NB4 (cell line): ENCODE data around the gene ADARB2.

Experiments
- MYC ChIP-seq: IDR thresholded peaks from 2 replicates; pipeline ENCODE4 v1.6.1; 2011; ENCODE audit warnings: low read depth, low read length
- POLR2A ChIP-seq: IDR thresholded peaks from 2 replicates; pipeline ENCODE4 v1.6.1; 2011; ENCODE audit warnings: mild to moderate bottlenecking; ENCODE audit not compliant: insufficient read length; ENCODE audit errors: extremely low read depth
- TF ChIP-seq, protein P1 (sequence below): IDR thresholded peaks from one replicate; pipeline ENCODE4 v1.5.1; 2012; ENCODE audit warnings: low read depth, low read length
- TF ChIP-seq, protein P2 (sequence below): IDR thresholded peaks from 2 replicates; pipeline ENCODE4 v1.6.1; 2011; ENCODE audit warnings: low read depth, low read length

DNA sequence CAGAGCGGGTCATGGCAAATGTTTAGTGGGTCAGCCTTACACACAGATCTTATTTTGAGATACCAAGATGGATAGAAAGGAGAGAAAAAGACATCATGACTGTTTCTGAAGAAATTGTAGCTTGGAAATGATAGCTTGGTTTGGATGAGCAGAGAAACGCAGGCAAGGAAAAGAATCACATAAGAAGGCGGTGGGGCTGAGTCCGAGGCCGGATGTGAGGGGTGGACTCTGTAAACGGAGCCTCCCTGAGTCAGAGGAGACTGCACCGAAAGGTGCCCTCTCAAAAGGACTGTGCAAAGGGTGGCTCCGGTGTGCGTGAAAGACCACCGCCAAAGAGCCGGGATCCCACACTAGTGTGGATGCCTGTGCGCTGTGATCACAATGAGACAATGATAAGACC is 53.7 kb downstream of the ADARB2 start:
- TF ChIP-seq, protein P1, sequence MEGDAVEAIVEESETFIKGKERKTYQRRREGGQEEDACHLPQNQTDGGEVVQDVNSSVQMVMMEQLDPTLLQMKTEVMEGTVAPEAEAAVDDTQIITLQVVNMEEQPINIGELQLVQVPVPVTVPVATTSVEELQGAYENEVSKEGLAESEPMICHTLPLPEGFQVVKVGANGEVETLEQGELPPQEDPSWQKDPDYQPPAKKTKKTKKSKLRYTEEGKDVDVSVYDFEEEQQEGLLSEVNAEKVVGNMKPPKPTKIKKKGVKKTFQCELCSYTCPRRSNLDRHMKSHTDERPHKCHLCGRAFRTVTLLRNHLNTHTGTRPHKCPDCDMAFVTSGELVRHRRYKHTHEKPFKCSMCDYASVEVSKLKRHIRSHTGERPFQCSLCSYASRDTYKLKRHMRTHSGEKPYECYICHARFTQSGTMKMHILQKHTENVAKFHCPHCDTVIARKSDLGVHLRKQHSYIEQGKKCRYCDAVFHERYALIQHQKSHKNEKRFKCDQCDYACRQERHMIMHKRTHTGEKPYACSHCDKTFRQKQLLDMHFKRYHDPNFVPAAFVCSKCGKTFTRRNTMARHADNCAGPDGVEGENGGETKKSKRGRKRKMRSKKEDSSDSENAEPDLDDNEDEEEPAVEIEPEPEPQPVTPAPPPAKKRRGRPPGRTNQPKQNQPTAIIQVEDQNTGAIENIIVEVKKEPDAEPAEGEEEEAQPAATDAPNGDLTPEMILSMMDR, result no peak
- no peak for TF ChIP-seq POLR2A
- TF ChIP-seq, protein P2, sequence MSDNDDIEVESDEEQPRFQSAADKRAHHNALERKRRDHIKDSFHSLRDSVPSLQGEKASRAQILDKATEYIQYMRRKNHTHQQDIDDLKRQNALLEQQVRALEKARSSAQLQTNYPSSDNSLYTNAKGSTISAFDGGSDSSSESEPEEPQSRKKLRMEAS, result no peak
- TF ChIP-seq MYC, result no peak
